Measurements from ENCODE around the gene SLC10A3. TPM values are rescaled to one million over a fixed set of nuclear protein-coding genes. Genes with fewer than 3 reads are reported as not detected.
A peak's percentile ranks its signal among the peaks of the same experiment; 100 is the strongest.

Gene SLC10A3
- total RNA-seq, 2 experiments from 2014 or later = 15.7 to 16.4 TPM

- H3K27ac Mint-ChIP-seq = no peak overlapping the region
- POLR2A ChIA-PET = interaction anchor here (1.2 to 3.0 kb wide), 3 partner anchors 31 to 73 kb away, joined by 3 to 18 read pairs (median 4); partner anchors contain the start of genes FAM3A and TAFAZZIN
Measured at GRCh38 chrX:154484255-154485149, 5.9 kb downstream of the SLC10A3 start.

GRCh38 chrX:154483325-154483724 lies 7.1 kb downstream of the SLC10A3 start:
- no peak for TF ChIP-seq CTCF (IDR thresholded peaks at IDR 0.05)
- no peak for DNase-seq
- no peaks in the 10 kb centered on the region for H3K9me3 Mint-ChIP-seq
- peaks cover 16% of the 10 kb centered on the region for H3K36me3 ChIP-seq (ENCODE audit: insufficient read depth, low read length)
- H3K27me3 Mint-ChIP-seq = no peaks in the 10 kb centered on the region
- POLR2A ChIA-PET = no interaction called here
- no peak overlapping the region for H3K27ac ChIP-seq (ENCODE audit: low read depth in 1 of 2, low read length in 2 of 2)
- peaks cover 43% of the 10 kb centered on the region for H3K4me1 ChIP-seq (ENCODE audit: insufficient read depth, low read length)
- H3K36me3 Mint-ChIP-seq (ENCODE audit: low read depth) = no peaks in the 10 kb centered on the region
- CTCF ChIA-PET = no interaction called here
- no peaks in the 10 kb centered on the region for H3K27me3 ChIP-seq (ENCODE audit: control insufficient read depth in 1 of 2, insufficient read depth in 2 of 2, low read length in 2 of 2)
- no peak for ATAC-seq (ENCODE audit: poor library complexity)
- no peak overlapping the region for H3K4me3 ChIP-seq (ENCODE audit: low read length)
- H3K27ac Mint-ChIP-seq = no peak overlapping the region
- no peak overlapping the region for H3K4me3 Mint-ChIP-seq
- intact Hi-C loops (cut with DNase I, micrococcal nuclease) = loop anchor here in 1 of 2 experiments (10.0 kb wide), 1 partner anchor 49 kb away; the partner anchor contains the start of gene GDI1
- H3K9me3 ChIP-seq (ENCODE audit: control insufficient read depth in 1 of 2, insufficient read depth in 1 of 2, low read length in 2 of 2) = no peaks in the 10 kb centered on the region
- H3K4me1 Mint-ChIP-seq (ENCODE audit: low read depth) = peaks cover 12% of the 10 kb centered on the region

More at GRCh38 chrX:154484255-154485149, 5.9 kb downstream of the SLC10A3 start:
- Mint-ChIP-seq H3K4me1 (ENCODE audit: low read depth) (peaks cover 8% of the 10 kb centered on the region), H3K9me3 (no peaks in the 10 kb centered on the region), H3K27me3 (no peaks in the 10 kb centered on the region), H3K36me3 (ENCODE audit: low read depth) (no peaks in the 10 kb centered on the region), H3K4me3 (no peak overlapping the region)
- Histone ChIP-seq H3K27ac (ENCODE audit: low read depth in 1 of 2, low read length in 2 of 2) (no peak overlapping the region), H3K36me3 (ENCODE audit: insufficient read depth, low read length) (peaks cover 16% of the 10 kb centered on the region), H3K9me3 (ENCODE audit: control insufficient read depth in 1 of 2, insufficient read depth in 1 of 2, low read length in 2 of 2) (no peaks in the 10 kb centered on the region), H3K4me3 (ENCODE audit: low read length) (no peak overlapping the region), H3K4me1 (ENCODE audit: insufficient read depth, low read length) (peaks cover 50% of the 10 kb centered on the region), H3K27me3 (ENCODE audit: control insufficient read depth in 1 of 2, insufficient read depth in 2 of 2, low read length in 2 of 2) (no peaks in the 10 kb centered on the region)
- intact Hi-C loops (cut with DNase I, micrococcal nuclease) = loop anchor here (2.0 to 10.0 kb wide), 2 partner anchors 48 to 50 kb away; partner anchors contain the start of gene GDI1 (in 2 of the 2)
- CTCF ChIA-PET = no interaction called here
- DNase-seq (peak in 2 of 14 experiments; percentile 18 to 46), ATAC-seq (ENCODE audit: poor library complexity) (no peak)
- no peak for TF ChIP-seq CTCF (IDR thresholded peaks at IDR 0.05)

GRCh38 chrX:154482786-154483185 lies 7.6 kb downstream of the SLC10A3 start:
- ATAC-seq (ENCODE audit: poor library complexity) = no peak
- no peak overlapping the region for H3K27ac ChIP-seq (ENCODE audit: low read depth in 1 of 2, low read length in 2 of 2)
- no peaks in the 10 kb centered on the region for H3K36me3 Mint-ChIP-seq (ENCODE audit: low read depth)
- peaks cover 13% of the 10 kb centered on the region for H3K4me1 Mint-ChIP-seq (ENCODE audit: low read depth)
- no peaks in the 10 kb centered on the region for H3K27me3 Mint-ChIP-seq
- H3K9me3 Mint-ChIP-seq = no peaks in the 10 kb centered on the region
- CTCF ChIA-PET = no interaction called here
- H3K9me3 ChIP-seq (ENCODE audit: control insufficient read depth in 1 of 2, insufficient read depth in 1 of 2, low read length in 2 of 2) = no peaks in the 10 kb centered on the region
- H3K4me3 Mint-ChIP-seq = no peak overlapping the region
- no peak for TF ChIP-seq CTCF (IDR thresholded peaks at IDR 0.05)
- H3K4me1 ChIP-seq (ENCODE audit: insufficient read depth, low read length) = peaks cover 48% of the 10 kb centered on the region
- no peak overlapping the region for H3K4me3 ChIP-seq (ENCODE audit: low read length)
- no peak overlapping the region for H3K27ac Mint-ChIP-seq
- POLR2A ChIA-PET = no interaction called here
- peaks cover 16% of the 10 kb centered on the region for H3K36me3 ChIP-seq (ENCODE audit: insufficient read depth, low read length)
- intact Hi-C loops (cut with DNase I, micrococcal nuclease) = loop anchor here in 1 of 2 experiments (10.0 kb wide), 1 partner anchor 48 kb away; the partner anchor contains the start of gene GDI1
- no peak for DNase-seq
- no peaks in the 10 kb centered on the region for H3K27me3 ChIP-seq (ENCODE audit: control insufficient read depth in 1 of 2, insufficient read depth in 2 of 2, low read length in 2 of 2)
